SHP77 (cell line): ENCODE results near the gene AJM1.
"Not testable (repeated sequence)": the region's sequence is repeated elsewhere in the genome, so short reads cannot be mapped to it uniquely, and the experiment has no call there.

ENCODE experiments used
- DNase-seq, 2 experiments: peaks; one replicate each; lab custom pipeline; 2025; lab: John Stamatoyannopoulos, UW

The AJM1 gene

DNA sequence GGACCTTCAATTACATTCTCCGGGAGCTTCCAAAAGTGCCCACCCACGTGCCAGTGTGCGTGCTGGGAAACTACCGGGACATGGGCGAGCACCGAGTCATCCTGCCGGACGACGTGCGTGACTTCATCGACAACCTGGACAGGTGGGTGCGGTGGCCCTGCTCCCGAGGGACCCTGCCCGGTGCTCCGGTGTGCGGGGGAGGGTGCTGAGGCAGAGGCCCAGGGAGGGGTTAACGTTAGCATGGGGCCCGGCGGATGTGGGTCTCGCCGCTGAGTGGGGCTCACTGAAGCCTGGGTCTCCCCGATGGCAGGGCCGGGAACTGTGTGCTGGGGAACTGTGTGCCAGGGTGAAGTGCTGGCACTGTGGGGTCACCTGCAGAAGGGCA, 10.6 kb upstream of the AJM1 start:
- no peak for DNase-seq

DNA sequence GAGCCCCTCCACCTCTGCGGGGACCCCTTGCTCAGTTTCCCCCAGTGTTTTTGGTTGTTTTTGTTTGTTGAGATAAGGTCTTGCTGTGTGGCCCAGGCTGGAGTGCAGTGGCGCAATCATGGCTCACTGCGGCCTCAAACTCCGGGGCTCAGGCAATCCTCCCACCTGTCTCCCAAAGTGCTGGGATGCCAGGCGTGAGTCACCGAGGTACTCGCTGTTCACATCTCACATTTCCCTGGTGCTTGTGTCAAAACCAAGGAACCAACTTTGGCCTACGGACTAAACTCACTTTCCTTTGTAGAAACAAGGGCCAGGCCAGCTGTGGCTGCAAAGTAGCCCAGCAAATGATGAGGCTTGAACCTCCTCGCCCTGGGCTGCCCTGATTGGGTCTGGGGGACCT, 9.7 kb upstream of the AJM1 start:
- DNase-seq = no peak

DNA sequence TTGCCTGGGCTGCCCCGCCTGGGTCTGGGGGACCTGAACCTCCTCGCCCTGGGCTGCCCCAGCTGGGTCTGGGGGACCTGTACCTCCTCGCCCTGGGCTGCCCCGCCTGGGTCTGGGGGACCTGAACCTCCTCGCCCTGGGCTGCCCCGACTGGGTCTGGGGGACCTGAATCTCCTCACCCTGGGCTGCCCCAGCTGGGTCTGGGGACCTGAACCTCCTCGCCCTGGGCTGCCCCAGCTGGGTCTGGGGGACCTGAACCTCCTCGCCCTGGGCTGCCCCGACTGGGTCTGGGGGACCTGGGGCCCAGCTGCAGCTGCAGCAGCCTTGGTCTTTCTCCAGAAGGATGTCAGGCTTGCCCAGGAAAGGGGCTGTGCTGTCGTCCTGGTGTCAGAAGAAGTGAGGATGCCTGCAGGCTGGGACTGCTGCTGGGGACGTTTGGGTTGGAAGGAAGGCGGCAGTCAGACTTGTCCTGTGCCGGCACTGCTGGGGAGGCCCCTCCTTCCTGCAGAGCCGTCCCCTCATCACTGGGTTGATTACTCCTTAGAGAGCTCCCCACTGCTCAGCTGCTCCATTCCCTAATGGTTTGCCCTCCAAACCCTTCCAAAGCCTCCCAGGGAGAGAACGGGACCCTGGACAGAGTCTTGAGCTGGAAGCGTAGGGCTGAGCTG, 8.8 kb upstream of the AJM1 start:
- DNase-seq = not testable (repeated sequence)

DNA sequence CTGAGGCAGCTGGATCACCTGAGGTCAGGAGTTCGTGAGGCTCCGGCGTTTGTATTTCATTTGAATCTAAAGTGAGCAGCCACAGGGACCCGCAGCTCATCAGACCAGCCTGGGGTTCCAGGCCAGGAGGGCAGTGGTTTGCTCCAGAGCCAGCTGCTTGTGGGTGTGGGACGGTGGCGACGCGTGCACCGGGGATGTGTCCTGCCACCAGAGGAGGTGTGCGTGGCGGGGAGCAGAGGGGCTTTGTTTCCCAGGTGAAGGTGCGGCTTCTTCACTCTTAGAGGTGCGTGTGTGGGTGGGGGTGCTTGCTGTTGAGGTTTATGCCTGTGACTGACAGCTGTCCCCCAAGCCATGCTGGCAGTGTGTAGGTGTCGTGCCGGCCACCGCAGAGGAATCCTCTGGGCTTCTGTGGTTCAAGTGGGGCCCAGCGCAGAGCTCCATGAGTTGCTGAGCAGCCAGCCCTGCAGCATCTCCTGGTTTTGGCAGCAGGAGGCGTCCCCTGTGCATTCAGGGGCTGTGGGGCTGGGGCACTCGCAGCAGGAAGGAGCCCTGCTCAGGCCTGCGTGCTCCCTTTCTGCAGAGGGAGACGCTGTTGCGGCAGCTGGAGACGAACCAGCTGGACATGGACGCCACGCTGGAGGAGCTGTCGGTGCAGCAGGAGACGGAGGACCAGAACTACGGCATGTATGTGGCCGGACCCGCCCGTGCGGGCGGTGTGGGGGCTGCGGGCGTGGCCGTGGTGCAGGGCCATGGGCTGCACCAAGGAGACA, 6.9 kb upstream of the AJM1 start:
- no peak for DNase-seq

DNA sequence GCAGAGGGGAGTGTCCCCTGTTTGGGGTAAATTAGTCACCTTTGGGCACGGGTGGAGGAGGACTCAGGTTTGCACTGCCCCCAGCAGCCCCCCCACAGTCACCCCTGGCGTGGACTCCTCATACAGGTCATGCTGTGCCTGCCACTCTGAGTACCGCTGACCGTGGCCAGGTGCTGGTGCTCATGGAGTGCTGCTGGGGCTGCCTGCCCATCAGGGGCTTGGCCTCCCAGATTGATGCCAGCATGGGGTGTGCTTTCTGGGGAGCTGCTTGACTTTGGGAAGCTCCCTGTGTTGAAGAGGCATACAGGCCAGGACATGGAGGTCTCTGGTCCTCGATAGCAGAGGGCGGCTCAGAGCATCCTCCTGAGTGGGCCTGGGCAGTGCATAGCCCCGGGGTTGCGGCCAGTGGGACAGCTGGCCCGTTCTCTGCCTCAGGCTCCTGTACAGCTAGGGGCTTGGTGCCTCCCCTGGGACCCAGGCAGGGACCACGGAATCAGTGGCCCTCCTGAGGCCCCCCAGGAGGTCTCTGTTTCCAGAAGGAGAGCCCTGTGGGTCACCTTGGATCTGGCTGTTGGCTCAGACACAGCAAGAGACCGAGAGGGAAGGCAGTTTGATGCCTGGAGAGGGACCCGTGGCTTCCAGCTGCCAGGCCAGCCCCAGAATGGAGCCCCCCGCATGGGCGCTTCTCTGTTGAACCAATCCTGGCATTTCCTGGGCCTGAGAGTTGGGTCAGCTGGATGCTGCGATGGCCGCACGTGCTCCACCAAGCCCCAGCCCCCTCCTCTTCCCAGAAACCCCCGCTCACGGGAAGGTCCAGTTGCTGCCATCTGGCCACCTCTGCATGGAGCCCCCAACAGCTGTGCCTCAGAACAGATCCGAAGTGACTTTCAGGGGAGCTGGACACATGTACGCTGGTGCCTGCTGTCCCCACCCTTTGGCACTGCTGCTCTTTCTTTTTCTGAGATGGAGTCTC, 6.1 kb upstream of the AJM1 start:
- no peak for DNase-seq

DNA sequence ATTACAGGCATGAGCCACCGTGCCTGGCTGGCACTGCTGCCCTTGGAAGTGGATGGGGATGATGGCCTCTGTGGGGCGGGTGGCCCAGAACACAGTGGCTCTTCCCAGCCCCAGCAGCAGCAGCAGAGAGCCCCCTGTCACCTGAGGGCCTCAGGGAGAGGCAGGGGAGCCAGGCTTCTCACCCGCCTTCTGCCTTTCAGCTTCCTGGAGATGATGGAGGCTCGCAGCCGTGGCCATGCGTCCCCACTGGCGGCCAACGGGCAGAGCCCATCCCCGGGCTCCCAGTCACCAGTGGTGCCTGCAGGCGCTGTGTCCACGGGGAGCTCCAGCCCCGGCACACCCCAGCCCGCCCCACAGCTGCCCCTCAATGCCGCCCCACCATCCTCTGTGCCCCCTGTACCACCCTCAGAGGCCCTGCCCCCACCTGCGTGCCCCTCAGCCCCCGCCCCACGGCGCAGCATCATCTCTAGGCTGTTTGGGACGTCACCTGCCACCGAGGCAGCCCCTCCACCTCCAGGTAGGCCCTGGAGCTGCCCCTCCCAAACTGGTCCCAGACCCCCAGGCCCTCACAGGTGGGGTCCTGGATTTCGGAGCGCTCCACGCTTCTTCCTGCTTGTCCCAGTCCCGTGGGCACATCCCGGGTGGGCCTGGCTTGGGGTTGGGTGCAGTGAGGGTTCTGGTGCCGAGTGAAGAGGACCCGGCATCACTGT, 5.0 kb upstream of the AJM1 start:
- DNase-seq = no peak

DNA sequence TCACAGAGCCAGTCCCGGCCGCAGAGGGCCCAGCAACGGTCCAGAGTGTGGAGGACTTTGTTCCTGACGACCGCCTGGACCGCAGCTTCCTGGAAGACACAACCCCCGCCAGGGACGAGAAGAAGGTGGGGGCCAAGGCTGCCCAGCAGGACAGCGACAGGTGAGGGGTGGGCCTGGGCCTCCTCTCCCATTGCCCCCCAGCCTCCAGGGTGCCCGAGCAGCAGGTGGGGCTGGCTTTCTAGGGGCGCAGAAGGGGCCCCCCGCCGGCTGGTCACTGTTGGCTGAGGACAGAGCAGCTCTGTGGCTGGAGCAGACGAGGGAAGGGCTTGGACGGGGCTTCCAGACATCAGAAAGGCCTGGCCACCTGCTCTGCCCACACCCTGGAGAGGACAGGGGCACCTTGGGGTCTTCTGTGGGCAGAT, 4.4 kb upstream of the AJM1 start:
- DNase-seq = not testable (repeated sequence)

DNA sequence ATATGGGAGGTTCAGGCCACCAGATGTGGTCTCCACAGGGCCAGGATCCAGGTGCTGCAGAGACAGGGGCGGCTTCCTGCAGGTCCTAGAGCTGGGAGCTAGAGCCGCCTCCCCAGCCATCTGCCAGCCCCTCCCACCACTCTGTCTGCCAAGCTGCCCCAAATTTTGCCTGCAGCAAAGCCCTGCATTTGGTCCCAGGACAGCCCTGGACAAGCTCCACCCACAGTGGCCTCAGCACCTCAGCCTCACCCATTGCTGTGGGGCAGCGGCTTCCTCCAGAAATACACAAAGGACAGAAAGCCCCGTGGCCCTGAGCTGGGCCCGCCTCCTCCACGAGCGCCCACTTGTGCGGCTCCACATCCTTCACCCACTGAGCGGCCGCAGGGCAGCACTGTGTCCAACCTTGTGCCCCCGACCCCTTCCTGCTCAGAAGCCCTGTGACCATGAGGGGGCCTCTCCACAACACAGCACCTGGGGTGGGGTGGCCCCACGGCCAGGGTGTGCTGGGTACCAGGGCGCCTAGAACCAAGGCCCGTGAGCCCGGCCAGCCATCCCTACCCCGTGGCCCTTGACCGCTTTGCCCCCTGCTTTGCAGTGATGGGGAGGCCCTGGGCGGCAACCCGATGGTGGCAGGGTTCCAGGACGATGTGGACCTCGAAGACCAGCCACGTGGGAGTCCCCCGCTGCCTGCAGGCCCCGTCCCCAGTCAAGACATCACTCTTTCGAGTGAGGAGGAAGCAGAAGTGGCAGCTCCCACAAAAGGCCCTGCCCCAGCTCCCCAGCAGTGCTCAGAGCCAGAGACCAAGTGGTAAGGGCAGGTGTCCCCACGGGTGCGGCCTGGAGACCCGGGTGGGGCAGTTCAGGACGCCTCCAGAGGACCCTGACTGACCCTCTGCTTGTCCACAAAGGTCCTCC, 3.7 kb upstream of the AJM1 start:
- DNase-seq = no peak

DNA sequence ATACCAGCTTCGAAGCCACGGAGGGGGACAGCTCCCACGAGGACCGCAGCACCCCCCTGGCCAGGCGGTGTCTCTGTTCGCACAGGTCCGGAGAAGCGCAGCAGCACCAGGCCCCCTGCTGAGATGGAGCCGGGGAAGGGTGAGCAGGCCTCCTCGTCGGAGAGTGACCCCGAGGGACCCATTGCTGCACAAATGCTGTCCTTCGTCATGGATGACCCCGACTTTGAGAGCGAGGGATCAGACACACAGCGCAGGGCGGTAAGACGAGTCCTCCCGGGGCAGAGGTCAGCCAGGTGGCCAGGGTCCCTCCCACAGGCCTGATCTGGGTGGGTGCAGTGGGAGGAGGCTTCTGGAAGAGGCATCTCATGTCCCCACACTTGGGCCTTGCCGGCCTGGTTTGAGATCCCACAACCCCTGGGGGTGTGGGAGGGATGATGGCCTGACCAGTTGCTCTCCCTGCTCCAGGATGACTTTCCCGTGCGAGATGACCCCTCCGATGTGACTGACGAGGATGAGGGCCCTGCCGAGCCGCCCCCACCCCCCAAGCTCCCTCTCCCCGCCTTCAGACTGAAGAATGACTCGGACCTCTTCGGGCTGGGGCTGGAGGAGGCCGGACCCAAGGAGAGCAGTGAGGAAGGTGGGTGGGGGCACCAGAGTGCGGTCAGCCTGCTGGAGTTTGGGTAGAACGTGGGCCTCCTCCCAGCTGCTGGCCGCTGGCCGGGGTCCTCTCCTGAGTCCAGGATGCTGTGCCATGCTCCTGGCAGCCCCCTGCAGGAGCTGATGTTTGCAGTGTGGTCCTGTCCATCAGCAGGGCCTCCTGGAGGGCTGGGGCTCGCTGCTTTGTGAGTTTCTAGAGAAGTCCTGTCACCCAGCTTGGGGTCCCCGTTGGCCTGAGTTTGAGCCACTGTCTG, 2.8 kb upstream of the AJM1 start:
- no peak for DNase-seq

DNA sequence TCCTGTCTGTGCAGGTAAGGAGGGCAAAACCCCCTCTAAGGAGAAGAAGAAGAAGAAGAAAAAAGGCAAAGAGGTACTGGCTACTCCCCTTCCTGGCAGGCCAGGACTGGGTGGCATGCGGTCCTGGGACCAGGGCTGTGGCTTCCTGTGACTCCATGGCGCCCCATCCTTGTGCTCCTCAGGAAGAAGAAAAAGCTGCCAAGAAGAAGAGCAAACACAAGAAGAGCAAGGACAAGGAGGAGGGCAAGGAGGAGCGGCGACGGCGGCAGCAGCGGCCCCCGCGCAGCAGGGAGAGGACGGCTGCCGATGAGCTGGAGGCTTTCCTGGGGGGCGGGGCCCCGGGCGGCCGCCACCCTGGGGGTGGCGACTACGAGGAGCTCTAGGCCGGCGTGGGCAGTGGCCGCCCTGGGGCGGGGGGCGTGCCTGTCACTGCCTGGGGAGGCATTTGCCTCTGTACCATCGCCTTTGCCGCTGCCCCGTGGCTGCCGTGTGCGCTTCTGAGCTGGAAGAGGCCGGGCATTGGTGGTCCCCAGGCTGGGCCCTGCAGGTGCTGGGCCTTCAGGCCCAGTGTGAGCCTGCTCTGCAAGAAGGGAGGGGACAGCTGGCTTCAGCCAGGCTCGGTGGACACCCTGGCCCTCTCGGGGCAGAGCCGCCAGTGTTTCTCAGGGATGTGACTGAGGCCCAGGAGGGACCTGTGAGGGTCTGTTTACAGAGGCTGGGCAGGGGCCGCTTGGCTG, 2.0 kb upstream of the AJM1 start:
- DNase-seq = peak; percentile 35

DNA sequence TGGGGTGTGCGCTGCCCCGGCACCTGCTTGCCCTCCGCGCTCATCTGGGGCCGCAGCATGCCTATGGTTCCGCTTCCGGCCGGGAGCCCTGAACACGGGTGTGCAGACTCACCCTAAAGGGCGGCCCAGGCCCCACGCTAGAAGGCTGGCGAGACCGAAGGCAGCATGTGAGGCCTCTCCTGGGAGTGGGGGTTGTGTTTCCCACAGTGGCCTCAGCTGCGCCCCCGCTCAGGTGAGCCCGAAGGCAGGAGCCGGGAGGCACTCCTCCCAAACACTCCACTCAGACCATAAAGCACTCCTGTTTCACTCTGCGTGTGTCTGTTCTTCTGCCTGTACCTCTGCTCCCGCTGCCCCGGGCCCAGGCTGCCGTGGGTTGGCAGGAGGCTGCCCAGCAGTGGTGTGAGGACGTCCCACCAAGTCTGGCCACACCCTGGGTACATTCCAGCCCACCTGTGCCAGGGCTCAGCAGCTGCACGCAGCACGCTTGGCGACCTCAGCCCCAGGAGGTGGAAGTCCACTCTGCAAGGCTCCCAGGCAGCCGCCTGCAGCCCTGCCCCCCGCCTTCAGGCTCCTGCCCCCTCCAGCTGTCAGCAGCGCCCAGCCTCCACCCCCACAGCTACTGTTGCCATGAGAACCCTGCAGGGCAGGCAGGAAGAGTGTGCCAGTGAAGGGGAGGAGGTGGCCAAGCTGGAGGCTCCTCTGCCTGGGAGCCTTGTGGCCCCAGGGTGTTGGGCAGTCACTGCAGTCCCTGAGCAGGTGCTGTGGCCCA, 1.2 kb upstream of the AJM1 start:
- peak; percentile 86 to 91 for DNase-seq

DNA sequence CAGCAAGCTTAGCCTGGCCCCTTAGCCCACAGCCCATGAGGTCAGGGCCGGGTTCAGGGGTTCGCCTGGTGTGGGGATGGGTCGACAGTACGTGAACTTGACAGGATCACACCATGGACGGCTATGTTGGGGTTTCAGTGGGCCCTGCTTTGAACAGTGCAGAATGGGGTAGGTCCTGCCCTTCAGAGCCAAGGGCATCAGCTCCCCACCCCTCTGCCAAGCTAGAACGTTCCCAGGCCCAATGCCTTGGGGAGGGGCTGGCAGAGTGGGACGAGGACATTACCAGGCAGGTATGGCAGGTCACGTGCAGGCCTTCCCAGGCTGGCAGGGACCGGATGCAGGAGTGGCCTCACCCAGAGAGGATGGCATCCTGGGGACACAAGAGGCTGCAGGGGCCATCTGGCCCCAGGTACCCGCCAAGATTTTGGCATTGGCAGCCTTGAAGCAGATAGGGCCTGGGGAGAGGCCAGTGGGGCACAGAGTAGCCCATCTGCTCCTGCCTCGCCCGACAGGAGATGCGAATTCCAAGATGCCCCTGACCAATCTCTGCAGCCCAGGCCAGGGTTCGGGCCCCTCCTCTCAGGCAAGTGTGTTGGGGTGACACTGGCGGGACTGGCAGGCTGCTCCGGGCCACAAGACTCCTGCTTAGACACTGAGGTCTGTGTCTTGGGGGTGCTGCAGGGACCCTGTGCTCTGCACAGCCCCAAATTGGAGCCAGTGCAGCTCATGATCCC, 465 bp upstream of the AJM1 start:
- DNase-seq = peak in 1 of 2 experiments; percentile 22

DNA sequence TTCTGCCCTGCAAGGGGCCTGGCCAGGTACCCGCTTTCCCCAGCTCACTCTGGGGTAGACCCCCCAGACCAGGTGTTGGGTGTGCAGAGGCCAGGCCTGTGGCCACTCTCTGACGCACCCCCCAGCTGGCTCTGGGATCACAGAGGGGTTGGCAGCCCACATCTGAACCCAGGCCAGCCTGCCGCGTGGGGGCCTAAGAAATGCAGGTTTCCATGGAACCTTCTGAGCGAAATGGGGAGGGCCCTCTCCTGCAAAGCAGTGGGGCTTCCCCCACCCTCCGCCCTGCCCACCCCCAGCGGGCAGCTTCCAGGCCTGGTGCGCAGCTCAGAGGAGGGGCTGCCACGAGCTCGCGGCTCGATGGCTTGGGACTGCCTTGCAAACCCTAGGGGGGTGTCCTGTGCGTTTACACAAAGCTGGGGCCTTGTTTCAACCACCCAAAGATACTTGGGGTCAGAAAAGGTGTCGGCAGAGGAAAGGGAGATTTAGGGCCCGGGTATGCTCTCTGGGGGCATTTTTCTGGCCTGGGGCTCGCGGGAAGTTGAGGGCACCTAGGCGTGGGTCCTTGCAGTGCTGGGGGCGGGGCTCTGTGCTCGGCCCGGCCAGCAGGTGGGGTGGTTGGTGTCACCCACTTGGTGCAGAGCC, 1.0 kb downstream of the AJM1 start:
- not testable (repeated sequence) for DNase-seq

DNA sequence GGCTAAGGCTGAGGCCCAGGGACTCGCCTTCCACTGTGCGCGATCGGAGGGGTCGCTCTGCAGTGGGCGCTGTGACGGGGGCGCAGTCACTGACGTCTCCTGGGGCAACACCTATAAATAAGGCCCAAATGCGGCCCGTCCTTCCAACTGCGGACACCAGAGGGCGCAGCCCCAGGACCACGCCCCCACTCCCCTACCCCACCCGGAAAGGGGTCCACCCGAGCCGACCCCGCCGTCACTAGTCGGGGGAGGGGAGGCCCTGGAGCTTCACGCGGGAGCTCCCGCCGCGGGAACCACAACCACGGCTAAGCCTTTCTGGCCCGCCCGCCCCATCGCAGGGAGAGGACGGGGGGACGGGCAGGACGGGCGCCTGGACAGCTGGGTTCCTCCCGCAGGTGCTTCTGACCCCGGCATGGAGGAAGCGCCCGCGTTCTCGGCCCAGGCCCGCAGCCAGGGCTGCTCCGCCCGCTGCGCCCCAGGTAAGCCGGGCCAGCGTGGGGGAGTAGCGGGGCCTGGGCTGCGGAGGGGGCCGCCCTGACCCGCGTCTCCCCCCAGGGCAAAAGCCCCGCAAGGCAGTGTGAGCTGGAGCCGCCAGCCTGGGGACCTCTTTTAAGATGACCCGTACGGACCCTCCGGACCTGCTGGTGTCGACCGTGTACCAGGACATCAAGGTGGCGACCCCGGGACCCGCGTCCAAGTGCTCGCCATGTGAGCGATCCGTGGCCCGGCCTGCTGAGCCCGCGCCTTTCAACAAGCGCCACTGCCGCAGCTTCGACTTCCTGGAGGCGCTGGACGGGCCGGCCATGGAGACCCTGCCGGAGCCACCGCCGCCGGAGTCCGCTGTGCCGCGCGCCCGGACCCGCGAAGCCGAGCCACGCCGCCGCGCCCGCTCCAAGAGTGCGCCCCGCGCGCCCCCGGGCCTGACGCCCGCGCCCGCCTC, 1.8 kb downstream of the AJM1 start:
- DNase-seq = not testable (repeated sequence)

DNA sequence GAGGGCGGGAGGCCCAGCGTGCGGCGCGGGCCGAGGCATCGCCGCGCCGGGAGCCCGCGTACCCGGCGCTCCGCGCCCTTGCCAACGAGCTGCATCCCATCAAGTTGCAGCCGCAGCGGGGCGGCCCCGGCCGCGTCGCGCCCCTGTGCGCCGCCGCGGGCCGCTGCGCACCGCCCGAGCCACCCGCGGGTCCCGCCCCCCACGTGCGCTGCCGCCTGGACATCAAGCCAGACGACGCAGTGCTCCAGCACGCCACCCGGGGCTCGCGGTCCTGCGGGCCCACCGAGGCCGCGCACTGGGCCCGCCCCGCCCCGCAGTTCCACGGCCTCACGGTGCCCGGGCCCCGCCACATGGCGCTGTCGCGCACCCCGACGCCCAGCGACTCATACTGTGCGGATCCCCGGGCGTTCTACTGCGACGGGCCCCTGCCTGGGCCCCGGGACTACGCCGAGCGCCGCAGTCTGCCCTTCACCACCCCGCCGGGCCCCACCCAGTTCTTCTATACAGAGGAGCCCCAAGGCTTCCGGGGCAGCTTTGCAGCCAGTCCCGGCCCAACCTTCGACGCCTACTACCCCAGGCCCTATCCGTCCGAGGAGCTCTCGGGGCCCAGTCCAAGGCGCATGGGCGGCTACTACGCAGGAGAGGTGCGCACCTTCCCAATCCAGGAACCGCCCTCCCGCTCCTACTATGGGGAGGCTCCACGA, 2.6 kb downstream of the AJM1 start:
- no peak for DNase-seq
